ENCODE results near the gene WDFY2.
"Not testable (repeated sequence)": the region's sequence is repeated elsewhere in the genome, so short reads cannot be mapped to it uniquely, and the experiment has no call there.

Gene WDFY2

DNA sequence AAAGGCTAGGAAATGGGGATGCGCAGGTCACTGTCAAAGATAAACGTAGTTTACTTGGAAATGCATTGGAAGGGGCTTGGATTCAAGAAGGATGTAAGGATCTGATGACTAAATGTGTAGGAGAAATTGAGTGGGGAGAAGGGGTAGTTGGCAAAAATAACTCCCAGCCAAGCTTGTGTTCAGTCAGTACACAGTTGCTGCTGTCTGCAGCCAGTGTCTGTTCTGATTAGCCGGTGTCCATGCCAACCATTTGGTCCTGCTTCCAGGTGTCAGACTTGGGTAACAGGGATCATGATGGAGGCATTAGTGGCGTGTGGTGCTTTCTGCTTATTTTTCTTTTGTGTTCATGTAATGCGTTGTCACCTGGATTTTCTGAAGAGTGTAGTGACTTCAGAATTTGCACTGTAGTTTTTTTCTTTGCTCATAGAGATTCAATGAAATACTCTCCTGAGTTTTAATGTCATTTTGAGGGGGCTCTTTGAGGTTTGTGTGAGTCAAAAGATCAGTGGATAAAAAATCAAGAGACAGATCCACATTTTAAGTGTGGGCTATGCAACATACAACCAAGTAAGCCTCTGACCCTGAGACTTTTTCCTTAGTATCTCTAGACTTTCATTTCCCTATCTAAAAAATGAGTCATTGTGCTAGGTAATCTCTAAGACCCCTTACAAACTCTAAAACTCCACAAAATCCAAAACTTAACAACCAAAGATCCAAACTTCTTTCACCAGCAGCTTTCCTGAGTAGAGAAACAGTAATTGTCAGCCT is 103.9 kb downstream of the WDFY2 start:
- H3K27ac ChIP-seq: no peak overlapping the region
- TF ChIP-seq, protein P1, sequence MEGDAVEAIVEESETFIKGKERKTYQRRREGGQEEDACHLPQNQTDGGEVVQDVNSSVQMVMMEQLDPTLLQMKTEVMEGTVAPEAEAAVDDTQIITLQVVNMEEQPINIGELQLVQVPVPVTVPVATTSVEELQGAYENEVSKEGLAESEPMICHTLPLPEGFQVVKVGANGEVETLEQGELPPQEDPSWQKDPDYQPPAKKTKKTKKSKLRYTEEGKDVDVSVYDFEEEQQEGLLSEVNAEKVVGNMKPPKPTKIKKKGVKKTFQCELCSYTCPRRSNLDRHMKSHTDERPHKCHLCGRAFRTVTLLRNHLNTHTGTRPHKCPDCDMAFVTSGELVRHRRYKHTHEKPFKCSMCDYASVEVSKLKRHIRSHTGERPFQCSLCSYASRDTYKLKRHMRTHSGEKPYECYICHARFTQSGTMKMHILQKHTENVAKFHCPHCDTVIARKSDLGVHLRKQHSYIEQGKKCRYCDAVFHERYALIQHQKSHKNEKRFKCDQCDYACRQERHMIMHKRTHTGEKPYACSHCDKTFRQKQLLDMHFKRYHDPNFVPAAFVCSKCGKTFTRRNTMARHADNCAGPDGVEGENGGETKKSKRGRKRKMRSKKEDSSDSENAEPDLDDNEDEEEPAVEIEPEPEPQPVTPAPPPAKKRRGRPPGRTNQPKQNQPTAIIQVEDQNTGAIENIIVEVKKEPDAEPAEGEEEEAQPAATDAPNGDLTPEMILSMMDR (conservative IDR thresholded peaks at IDR 0.05): no peak

DNA sequence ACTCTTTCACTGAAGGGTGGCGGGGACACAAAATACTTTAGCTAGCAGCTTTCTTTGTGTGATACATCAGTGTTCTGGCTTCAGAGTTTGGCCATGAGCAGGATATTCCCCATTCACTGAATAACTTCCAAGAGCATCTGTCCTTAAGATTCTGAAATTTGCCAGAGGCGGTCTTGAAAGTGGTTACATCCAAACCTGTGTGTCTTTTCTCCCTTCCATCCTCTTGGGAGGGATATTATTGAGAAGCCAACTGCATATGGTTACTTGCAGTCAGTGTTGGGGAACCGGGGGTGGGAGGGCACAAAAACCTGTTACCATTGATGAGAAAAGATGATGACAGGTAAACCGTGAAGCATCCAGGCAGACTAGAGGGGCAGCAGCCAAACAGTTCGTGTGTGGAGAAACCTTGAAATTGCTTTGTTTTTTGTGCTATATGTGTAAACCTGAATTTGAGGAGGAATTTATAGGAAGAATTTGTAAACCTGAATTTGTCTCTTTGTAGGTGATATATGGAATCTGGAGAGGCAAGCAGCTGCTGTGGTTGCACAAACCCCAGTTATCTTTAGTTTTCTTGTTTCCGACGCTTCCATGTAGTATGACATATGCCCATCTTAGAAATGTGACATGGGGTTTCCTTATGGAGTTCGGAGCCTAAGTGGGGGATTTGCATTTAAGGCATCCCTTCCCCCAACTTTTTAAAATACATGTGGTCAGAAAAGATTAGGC is 104.8 kb downstream of the WDFY2 start:
- TF ChIP-seq, protein P1 (conservative IDR thresholded peaks at IDR 0.05): no peak
- no peak overlapping the region for H3K27ac ChIP-seq

DNA sequence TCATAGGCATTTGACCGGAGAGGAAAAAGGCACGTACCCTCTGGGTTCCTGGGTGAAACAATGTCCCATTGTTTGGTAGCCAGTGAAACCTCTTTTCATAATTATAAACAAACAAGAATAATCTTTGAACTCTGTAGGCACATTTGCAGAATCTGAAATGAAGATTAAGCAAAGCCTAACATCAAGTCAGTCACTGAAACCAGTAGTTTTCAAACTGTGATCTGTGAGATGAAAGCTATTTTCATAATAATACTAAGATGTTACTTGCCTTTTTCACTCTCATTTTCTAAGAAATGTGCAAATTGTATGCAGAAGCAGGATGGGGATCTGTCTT is 105.4 kb downstream of the WDFY2 start:
- TF ChIP-seq, protein P1 (conservative IDR thresholded peaks at IDR 0.05): no peak
- no peak overlapping the region for H3K27ac ChIP-seq

DNA sequence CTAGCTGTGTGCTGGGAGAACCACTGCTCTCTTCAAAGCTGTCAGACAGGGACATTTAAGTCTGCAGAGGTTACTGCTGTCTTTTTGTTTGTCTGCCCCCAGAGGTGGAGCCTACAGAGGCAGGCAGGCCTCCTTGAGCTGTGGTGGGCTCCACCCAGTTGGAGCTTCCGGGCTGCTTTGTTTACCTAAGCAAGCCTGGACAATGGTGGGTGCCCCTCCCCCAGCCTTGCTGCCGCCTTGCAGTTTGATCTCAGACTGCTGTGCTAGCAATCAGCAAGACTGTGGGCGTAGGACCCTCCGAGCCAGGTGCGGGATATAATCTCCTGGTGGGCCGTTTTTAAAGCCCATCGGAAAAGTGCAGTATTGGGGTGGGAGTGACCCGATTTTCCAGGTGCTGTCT is 111.4 kb downstream of the WDFY2 start:
- not testable (repeated sequence) for H3K27ac ChIP-seq

DNA sequence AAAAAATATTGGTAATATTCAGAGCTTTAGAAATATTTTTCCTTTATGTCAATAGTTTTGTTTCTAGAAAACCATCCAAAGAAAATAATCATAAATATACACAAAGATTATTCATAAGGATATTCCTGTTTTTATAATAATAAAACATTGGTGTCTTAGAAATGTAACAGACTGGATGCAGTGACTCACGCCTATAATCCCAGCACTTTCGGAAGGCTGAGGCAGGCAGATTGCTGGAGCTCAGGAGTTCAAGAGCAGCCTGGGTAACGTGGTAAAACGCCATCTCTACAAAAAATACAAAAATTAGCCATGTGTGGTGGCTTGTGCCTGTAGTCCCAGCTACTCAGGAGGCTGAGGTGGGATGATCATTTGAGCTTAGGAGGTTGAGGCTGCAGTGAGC is 112.9 kb downstream of the WDFY2 start:
- TF ChIP-seq, protein P1 (conservative IDR thresholded peaks at IDR 0.05): no peak
- no peak overlapping the region for H3K27ac ChIP-seq

DNA sequence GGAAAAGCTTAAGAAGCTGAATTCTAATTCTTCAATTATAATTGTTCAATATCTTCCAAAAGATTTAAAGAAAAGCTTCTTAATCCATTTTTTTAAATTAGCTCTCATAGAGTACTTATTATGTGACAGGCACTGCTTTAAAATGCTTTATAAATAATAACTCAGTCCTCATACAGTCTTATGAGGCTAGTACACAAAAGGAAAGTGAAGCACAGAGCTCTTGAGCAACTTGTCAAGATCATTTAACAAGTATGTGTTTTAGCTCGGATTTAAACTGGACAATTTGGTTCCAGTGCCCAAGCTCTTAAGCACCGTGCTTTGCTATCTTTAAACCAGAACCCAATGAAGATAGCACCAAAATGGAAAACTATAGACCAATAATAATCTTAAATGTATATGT is 113.6 kb downstream of the WDFY2 start:
- TF ChIP-seq, protein P1 (conservative IDR thresholded peaks at IDR 0.05): no peak
- no peak overlapping the region for H3K27ac ChIP-seq

DNA sequence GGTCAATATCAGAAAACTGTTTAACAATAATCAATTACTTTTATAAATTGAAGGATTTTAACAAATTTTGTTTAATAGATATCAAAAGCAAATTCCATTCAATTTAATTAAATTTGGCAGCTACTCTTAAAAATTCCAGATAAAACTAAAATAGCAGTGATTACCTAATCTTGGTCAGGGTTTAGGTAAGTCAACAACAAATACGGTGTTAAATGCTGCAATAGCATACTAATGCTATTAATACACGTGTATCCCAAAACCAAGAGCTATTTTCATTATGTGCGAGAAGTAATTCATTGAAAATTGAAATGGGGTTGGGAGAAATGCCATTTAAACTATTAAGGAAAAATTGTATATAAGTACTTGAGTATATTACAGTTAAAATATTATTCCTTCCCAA is 114.1 kb downstream of the WDFY2 start:
- TF ChIP-seq, protein P1 (conservative IDR thresholded peaks at IDR 0.05): no peak
- no peak overlapping the region for H3K27ac ChIP-seq

Measured in VCaP (cell line).